HG03108 (cell line): ENCODE measurements around the gene HSD17B2.
"Not testable (repeated sequence)": the region's sequence is repeated elsewhere in the genome, so short reads cannot be mapped to it uniquely, and the experiment has no call there.

Source experiments
- ATAC-seq: cut with Tn5 transposase; IDR thresholded peaks from one replicate; pipeline ENCODE4 v1.9.1; 2021; ENCODE audit warnings: moderate library complexity; ENCODE audit not compliant: unreplicated experiment

HSD17B2 gene, protein sequence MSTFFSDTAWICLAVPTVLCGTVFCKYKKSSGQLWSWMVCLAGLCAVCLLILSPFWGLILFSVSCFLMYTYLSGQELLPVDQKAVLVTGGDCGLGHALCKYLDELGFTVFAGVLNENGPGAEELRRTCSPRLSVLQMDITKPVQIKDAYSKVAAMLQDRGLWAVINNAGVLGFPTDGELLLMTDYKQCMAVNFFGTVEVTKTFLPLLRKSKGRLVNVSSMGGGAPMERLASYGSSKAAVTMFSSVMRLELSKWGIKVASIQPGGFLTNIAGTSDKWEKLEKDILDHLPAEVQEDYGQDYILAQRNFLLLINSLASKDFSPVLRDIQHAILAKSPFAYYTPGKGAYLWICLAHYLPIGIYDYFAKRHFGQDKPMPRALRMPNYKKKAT

DNA sequence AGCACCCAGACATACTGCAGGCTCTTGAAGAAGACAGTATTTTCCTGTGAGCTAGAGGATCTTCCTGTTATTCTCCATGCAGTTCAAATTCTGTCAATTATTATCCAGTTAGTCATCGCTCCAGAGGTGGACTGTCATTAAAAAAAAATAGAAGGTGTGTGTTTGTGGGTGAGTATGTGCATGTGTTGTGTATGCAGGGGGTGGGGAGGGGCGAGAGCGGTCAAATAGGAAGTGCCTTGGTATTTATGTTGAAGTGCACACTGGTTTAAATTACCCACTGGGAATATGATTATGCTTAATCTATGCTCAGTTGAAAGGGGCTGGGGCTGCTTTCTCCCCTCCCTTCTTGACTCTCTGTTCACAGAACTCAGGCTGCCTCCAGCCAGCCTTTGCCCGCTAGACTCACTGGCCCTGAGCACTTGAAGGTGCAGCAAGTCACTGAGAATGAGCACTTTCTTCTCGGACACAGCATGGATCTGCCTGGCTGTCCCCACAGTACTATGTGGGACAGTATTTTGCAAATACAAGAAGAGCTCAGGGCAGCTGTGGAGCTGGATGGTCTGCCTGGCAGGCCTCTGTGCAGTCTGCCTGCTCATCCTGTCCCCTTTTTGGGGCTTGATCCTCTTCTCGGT, at the start of gene HSD17B2:
TSS of gene HSD17B2 (plus strand) at position 273 of the 632 bp plus-strand sequence. CDS start at position 445, 172 bp downstream.
- ATAC-seq: no peak

DNA sequence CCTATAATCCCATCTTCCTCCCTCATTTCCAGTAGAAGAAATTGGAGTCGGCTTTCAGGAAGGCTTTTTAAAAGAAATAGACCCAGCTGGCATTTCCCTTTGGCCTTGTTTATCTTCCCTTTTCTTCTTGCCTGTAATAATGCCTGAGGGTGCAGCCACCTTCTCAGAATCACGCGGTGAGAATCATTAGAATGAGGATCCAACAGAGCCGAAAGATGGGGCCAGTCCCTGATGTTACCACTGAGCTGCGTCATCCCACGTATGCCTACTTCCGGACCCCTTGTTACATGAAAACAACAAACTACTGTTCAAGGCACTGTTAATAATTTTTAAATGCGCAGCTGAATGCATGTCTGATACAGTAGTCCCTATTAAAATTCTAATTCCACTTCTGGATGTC, 47.9 kb upstream of the HSD17B2 start:
- ATAC-seq: no peak

- ATAC-seq: no peak
These were observed 47.3 kb upstream of the HSD17B2 start for GRCh38 chr16:81987706-81988105.

- no peak for ATAC-seq
These were observed 42.2 kb upstream of the HSD17B2 start for GRCh38 chr16:81992859-81993258.

DNA sequence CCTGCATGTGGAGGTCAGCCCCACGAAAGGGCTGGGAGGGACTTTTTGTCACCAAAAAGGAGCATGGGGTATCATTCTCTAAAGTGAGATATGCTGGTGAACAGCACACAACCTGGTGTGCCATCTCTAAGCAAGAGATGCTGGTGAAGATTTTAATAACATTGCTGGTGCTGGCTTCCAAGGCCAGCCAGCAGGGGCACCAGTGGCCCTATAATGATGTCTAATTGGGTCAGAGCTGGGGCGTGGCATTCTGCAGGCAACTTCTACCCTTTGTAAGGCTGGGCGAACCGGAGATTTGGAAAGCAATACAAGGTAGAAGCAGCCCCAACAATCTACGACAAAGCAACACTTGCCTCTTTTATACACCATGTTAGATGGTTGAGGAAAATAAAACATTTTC, 40.6 kb upstream of the HSD17B2 start:
- no peak for ATAC-seq

GRCh38 chr16:81995651-81996050, 39.4 kb upstream of the HSD17B2 start:
- no peak for ATAC-seq

DNA sequence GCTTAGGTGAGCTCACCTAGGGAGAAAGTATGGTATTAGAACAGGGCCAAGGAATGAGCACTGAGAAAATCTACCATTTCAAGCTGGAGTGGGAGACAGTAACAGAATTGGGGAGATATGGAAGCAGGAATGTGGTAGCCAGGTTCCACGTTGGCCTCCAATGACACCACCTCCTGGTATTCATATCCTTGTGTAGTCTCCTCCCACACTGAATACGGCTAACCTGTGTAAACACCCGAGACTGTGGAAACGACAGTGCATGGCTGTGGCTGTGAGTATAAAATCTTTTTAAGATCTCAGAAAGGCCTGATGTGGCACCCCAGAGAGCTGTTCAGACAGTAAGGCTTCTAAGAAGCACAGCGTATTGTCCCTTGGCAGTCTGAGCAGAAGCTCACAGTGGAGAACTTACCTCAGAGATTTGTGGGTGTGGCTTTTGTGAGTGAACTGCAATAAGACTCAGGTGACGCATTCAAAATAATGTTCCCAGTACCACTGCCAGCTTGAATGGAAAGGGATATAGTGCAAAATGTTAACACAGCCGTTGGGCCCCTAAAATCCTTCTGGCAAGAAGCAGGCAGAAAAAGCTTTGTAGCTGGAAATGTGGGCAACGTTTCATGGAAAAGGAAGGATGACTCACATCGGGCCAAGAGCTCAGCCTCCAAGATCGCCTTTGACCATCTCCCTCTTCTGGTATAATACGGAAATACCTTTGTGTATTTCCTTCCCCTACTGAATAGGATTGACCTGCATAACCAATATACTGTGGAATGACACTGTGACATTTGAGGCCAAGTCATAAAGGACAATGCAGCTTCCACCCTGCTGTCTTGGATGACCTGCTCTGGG, 38.2 kb upstream of the HSD17B2 start:
- no peak for ATAC-seq

- ATAC-seq: no peak
These were observed 37.3 kb upstream of the HSD17B2 start for GRCh38 chr16:81997738-81998137.

GRCh38 chr16:82002831-82003230, 32.2 kb upstream of the HSD17B2 start:
- no peak for ATAC-seq

DNA sequence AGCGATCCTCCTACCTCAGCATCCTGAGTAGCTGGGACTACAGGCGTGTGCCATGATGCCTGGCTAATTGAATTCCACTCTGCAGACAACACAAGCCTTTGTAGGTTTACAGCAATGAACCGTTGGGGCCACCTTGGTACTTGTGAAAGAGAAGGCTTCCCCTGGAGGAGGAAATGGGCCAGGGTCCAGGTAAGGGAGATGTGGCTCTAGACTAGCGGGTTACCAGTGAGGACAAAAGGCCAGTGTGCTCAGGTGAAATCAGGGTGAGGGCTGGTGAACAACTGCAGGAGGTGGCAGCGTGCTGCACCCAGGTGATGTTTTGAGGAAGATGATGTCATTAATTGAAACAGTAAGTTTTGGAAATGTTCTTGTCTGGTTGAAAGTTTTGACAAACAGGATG, 30.5 kb upstream of the HSD17B2 start:
- no peak for ATAC-seq

DNA sequence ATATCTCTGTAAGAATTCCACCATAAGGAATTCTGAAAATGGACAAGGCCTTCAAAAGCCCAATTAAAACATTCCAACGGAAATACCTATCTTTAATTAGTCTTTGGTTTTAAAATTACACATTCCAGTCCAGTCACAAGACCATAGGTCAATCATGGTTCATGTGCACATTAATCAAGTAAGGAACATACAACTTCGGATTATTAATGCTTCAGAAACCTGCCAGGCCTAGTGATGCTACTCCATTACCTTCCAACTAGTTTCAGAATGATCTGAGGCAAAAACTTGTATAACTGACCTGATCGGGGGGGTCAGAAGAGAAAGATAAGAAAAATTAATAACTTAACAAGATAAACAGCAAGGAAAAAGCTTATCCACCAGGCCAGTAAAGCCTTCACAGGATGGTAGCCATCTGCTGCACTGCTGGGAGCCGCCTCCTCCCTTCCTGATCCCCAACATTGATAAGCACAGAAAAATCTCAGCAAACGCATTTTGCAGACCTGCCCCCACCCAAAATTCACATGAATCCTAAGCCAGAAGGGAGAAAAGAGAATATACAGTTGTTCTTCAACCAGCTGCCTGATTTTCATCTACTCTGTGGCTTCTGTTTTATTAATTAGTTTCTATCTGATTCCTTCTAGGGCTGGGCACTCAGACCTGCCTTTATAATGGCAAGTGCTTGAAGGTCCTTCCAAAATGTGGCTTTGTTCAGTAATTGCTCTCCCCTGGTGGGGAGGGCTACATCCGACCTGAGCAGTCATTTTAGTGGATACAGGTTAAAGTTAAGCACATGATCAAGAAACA, 29.8 kb upstream of the HSD17B2 start:
- ATAC-seq: no peak

GRCh38 chr16:82006036-82006435, 29.0 kb upstream of the HSD17B2 start:
- ATAC-seq: no peak

- ATAC-seq: no peak
These were observed 27.9 kb upstream of the HSD17B2 start for GRCh38 chr16:82007189-82007588.

GRCh38 chr16:82008957-82009592, 26.0 kb upstream of the HSD17B2 start:
- no peak for ATAC-seq

- not testable (repeated sequence) for ATAC-seq
These were observed 25.3 kb upstream of the HSD17B2 start for GRCh38 chr16:82009789-82010188.

- no peak for ATAC-seq
These were observed 24.4 kb upstream of the HSD17B2 start for GRCh38 chr16:82010649-82011048.

DNA sequence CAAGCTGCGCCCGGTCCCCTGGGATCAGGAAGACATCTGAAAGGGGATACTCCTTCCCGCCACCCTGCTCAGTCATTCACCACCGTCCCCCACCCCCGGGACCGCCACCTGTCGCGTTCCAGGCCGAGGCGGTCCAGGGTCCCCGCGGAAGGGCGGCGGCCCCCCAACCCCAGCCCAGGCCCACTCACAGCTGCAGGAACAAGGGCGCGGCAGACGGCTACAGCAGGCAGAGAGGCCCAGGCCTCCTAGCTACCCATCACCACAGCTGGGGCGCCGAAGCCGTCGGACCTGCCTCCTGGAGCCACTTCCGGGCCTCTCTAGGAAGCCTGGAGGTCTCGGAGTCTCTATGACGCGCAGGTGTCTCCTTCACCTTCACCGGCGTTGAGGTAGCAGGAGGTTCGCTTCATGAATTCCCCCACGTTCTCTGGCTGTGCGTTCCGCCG, 23.8 kb upstream of the HSD17B2 start, which contains the start of gene SDR42E1:
TSS of gene SDR42E1 (minus strand) at position 272 of the 443 bp plus-strand sequence. CDS start 10,612 bp downstream, outside the sequence.
- ATAC-seq: peak; percentile 61

DNA sequence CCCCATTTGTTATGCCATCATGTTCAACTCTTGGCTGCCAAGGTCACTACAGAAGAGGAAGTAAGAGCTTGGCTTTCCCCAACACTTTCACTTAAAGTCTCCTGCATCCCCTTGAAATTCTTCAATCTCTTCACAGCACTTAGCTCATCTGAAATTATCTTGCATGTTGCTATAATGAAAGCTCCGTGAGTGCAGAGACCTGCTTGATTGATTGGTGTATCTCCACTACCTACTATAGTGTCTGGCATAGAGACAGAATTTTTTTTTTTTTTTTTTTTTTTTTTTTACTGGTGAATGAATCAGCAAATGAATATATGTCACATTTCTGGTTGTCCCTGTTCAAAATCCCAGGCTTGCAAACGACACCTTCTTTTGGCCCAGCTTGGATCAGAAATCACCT, 21.9 kb upstream of the HSD17B2 start:
- no peak for ATAC-seq

DNA sequence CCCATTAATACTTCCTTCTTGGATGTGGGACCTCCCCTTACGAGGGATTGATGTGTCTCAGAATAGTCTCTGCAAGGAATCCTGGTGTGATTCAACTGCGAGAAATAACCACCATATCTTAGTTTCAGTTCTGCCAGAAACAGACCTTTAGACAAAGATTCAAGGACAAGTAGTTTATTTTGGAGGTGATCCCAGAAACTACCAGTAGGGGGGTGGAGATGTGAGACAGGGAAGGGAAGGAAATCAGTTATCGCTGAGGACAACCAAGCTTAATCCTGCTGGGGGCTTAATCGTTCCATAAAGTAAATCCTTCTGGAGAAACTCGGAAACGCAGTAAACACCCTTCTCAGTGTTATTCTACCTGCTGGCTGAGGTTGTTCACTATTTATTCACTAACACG, 18.8 kb upstream of the HSD17B2 start:
- no peak for ATAC-seq

DNA sequence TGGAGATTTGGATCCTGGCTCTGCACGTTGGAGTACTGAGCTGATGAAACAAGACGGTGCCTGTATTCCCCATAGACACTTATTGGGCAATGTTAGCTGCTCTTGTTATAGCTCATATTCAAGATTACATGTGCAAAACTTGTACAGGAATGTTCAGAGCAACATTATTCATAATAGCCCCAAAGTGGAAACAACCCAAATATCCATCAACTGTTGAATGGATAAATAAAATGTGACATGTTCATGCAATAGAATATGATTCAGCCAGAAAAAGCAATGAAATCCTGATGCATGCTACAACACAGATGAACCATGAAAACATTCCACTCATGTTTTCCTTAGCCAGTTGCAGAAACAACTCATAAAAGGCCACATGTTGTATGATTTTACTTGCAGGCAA, 18.1 kb upstream of the HSD17B2 start:
- ATAC-seq: no peak
